HG02588 (cell line): ENCODE data around the gene CDK5R1.
"Not testable (repeated sequence)": the region's sequence is repeated elsewhere in the genome, so short reads cannot be mapped to it uniquely, and the experiment has no call there.

Experiments
- ATAC-seq: cut with Tn5 transposase; IDR thresholded peaks from one replicate; pipeline ENCODE4 v1.9.1; 2021; ENCODE audit warnings: mild to moderate bottlenecking, moderate library complexity; ENCODE audit not compliant: unreplicated experiment

CDK5R1 gene

GRCh38 chr17:32515677-32516383 lies 29.0 kb downstream of the CDK5R1 start:
- ATAC-seq: peak; percentile 33

GRCh38 chr17:32516450-32516849 lies 29.7 kb downstream of the CDK5R1 start:
- no peak for ATAC-seq

GRCh38 chr17:32516940-32517701 lies 30.3 kb downstream of the CDK5R1 start:
- ATAC-seq: no peak

GRCh38 chr17:32517982-32518381 lies 31.2 kb downstream of the CDK5R1 start:
- ATAC-seq: no peak

GRCh38 chr17:32518646-32519227 lies 31.9 kb downstream of the CDK5R1 start:
- no peak for ATAC-seq

GRCh38 chr17:32519228-32520103 lies 32.7 kb downstream of the CDK5R1 start:
- no peak for ATAC-seq

- no peak for ATAC-seq
Observed at GRCh38 chr17:32520104-32520701, 33.4 kb downstream of the CDK5R1 start.

GRCh38 chr17:32520737-32521404 lies 34.1 kb downstream of the CDK5R1 start:
- no peak for ATAC-seq

GRCh38 chr17:32523017-32523680 lies 36.4 kb downstream of the CDK5R1 start:
- peak; percentile 59 for ATAC-seq

GRCh38 chr17:32523827-32524552 lies 37.2 kb downstream of the CDK5R1 start:
- no peak for ATAC-seq

- not testable (repeated sequence) for ATAC-seq
Observed at GRCh38 chr17:32524553-32524880, 37.7 kb downstream of the CDK5R1 start.

- no peak for ATAC-seq
Observed at GRCh38 chr17:32525122-32525521, 38.3 kb downstream of the CDK5R1 start.

GRCh38 chr17:32527146-32527545 lies 40.4 kb downstream of the CDK5R1 start:
- ATAC-seq: no peak

- no peak for ATAC-seq
Observed at GRCh38 chr17:32528825-32529224, 42.0 kb downstream of the CDK5R1 start.

GRCh38 chr17:32529604-32530003 lies 42.8 kb downstream of the CDK5R1 start:
- no peak for ATAC-seq

- ATAC-seq: no peak
Observed at GRCh38 chr17:32533296-32533695, 46.5 kb downstream of the CDK5R1 start.

GRCh38 chr17:32536736-32537643 lies 50.2 kb downstream of the CDK5R1 start:
- no peak for ATAC-seq
